ENCODE results near the gene DQX1. TPM values are rescaled to one million over a fixed set of nuclear protein-coding genes. Genes with fewer than 3 reads are reported as not detected.

The DQX1 gene
- total RNA-seq, 3 donors from 2014 or later (not counting 1 experiment from before 2014, with no cell fraction given): 0.21 to 0.43 TPM; not detected in 1

DNA sequence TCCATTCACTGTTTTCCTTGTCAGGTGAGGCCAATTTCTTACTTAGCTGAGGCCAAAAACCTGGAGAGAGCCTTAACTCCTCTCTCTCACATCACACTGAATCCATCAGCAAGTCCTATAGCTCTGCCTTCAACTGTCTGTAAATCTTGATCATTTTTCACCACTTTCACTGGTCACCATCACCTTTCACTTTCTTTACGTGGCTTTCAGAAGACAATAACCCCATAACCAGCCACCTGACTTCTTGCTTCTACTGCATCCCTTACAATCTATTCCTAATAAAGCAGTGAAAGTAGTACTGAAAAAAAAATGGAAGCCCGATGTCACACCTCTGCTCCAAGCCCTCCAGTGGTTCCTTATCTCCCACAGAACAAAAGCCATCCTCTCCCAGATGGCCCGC, 20.0 kb upstream of the DQX1 start:
- H3K4me1 Mint-ChIP-seq: peaks cover 0 to 4% of the 10 kb centered on the region in 2 donors
- peaks cover 42 to 56% of the 10 kb centered on the region in 2 donors for H3K27me3 Mint-ChIP-seq (ENCODE audit: low read depth in 2 of 2)
- Histone ChIP-seq H3K27me3 (ENCODE audit: control insufficient read depth, insufficient read depth, low read length) (peaks cover 23% of the 10 kb centered on the region), H3K4me3 (ENCODE audit: low read length) (no peak overlapping the region), H3K9me3 (ENCODE audit: control insufficient read depth, insufficient read depth, low read length) (no peaks in the 10 kb centered on the region), H3K4me1 (ENCODE audit: control insufficient read depth, insufficient read depth, low read length) (peaks cover 13% of the 10 kb centered on the region), H3K36me3 (ENCODE audit: control insufficient read depth, insufficient read depth, low read length) (no peaks in the 10 kb centered on the region), H3K27ac (ENCODE audit: low read length) (no peak overlapping the region)
- ATAC-seq (no peak), DNase-seq (no peak)
- 78% methylated on average over 3 of the region's 3 CpGs for WGBS (ENCODE audit: insufficient coverage)
- no peaks in the 10 kb centered on the region for H3K36me3 Mint-ChIP-seq
- no peak overlapping the region for H3K4me3 Mint-ChIP-seq
- H3K9me3 Mint-ChIP-seq: no peaks in the 10 kb centered on the region
- TF ChIP-seq, protein P1, sequence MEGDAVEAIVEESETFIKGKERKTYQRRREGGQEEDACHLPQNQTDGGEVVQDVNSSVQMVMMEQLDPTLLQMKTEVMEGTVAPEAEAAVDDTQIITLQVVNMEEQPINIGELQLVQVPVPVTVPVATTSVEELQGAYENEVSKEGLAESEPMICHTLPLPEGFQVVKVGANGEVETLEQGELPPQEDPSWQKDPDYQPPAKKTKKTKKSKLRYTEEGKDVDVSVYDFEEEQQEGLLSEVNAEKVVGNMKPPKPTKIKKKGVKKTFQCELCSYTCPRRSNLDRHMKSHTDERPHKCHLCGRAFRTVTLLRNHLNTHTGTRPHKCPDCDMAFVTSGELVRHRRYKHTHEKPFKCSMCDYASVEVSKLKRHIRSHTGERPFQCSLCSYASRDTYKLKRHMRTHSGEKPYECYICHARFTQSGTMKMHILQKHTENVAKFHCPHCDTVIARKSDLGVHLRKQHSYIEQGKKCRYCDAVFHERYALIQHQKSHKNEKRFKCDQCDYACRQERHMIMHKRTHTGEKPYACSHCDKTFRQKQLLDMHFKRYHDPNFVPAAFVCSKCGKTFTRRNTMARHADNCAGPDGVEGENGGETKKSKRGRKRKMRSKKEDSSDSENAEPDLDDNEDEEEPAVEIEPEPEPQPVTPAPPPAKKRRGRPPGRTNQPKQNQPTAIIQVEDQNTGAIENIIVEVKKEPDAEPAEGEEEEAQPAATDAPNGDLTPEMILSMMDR (IDR thresholded peaks at IDR 0.05): no peak
- no peak overlapping the region for H3K27ac Mint-ChIP-seq
- intact Hi-C loops (cut with micrococcal nuclease): no loop called here

DNA sequence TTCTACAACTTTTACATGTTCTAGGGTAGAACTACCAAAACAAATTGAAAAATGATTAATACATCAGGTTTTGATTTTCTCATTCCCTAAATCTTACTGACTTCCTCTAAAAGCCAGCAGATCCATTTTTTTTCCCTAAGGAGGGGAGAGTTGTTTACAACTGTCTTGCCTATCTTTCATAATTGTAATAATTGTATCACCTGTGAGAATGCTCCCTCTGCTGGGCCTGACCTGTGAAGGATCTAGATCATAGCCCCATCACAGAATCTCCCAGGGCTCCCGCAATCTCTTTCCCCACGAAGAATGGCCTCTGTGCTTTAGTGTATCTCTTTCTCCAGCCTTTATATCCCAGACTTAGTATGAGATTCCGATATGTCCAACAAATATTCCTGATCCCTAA, 18.6 kb upstream of the DQX1 start:
- H3K4me1 ChIP-seq (ENCODE audit: control insufficient read depth, insufficient read depth, low read length): peaks cover 13% of the 10 kb centered on the region
- DNase-seq: peak in 1 of 2 donors; percentile 52
- Mint-ChIP-seq H3K4me3 (no peak overlapping the region), H3K9me3 (no peaks in the 10 kb centered on the region), H3K36me3 (no peaks in the 10 kb centered on the region), H3K27me3 (ENCODE audit: low read depth in 2 of 2) (peaks cover 30 to 42% of the 10 kb centered on the region in 2 donors), H3K27ac (no peak overlapping the region), H3K4me1 (peaks cover 0 to 4% of the 10 kb centered on the region in 2 donors)
- H3K27ac ChIP-seq (ENCODE audit: low read length): no peak overlapping the region
- WGBS (ENCODE audit: insufficient coverage): 87% methylated on average over 3 of the region's 3 CpGs
- intact Hi-C loops (cut with micrococcal nuclease): no loop called here
- peak in 2 of 3 donors; percentile 26 to 47 for ATAC-seq
- no peaks in the 10 kb centered on the region for H3K9me3 ChIP-seq (ENCODE audit: control insufficient read depth, insufficient read depth, low read length)
- H3K27me3 ChIP-seq (ENCODE audit: control insufficient read depth, insufficient read depth, low read length): peaks cover 16% of the 10 kb centered on the region
- H3K36me3 ChIP-seq (ENCODE audit: control insufficient read depth, insufficient read depth, low read length): no peaks in the 10 kb centered on the region
- TF ChIP-seq, protein P1 (IDR thresholded peaks at IDR 0.05): peak; percentile 9
- no peak overlapping the region for H3K4me3 ChIP-seq (ENCODE audit: low read length)

DNA sequence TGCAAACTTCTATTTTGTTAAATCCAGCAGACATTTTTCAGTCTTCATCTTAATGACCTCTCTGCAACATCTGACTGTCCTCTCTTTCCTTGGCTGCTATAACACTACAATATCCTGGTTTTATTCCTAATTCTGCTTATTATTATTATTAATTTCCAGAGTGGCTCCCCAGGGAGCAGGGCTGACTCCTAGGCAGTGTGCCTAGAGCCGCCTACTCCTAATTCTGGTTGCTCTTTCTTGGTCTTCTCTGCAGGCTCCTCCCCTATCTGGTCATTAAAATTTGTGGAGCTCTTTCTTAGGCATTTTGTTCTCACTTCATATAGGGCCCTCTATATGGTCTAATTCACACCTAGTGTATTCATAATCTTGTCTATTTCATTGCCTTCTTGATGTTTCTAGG, 16.9 kb upstream of the DQX1 start:
- no peak for DNase-seq
- no peak overlapping the region for H3K4me3 ChIP-seq (ENCODE audit: low read length)
- Mint-ChIP-seq H3K27me3 (ENCODE audit: low read depth in 2 of 2) (peaks cover 29 to 47% of the 10 kb centered on the region in 2 donors), H3K27ac (no peak overlapping the region), H3K9me3 (no peaks in the 10 kb centered on the region), H3K4me1 (no peaks in the 10 kb centered on the region), H3K36me3 (no peaks in the 10 kb centered on the region), H3K4me3 (no peak overlapping the region)
- TF ChIP-seq, protein P1 (IDR thresholded peaks at IDR 0.05): no peak
- WGBS (ENCODE audit: insufficient coverage): 94% methylated on average over 1 of the region's 1 CpG
- peaks cover 4% of the 10 kb centered on the region for H3K27me3 ChIP-seq (ENCODE audit: control insufficient read depth, insufficient read depth, low read length)
- intact Hi-C loops (cut with micrococcal nuclease): no loop called here
- ATAC-seq: no peak
- H3K27ac ChIP-seq (ENCODE audit: low read length): no peak overlapping the region
- H3K9me3 ChIP-seq (ENCODE audit: control insufficient read depth, insufficient read depth, low read length): no peaks in the 10 kb centered on the region
- peaks cover 8% of the 10 kb centered on the region for H3K4me1 ChIP-seq (ENCODE audit: control insufficient read depth, insufficient read depth, low read length)
- no peaks in the 10 kb centered on the region for H3K36me3 ChIP-seq (ENCODE audit: control insufficient read depth, insufficient read depth, low read length)

DNA sequence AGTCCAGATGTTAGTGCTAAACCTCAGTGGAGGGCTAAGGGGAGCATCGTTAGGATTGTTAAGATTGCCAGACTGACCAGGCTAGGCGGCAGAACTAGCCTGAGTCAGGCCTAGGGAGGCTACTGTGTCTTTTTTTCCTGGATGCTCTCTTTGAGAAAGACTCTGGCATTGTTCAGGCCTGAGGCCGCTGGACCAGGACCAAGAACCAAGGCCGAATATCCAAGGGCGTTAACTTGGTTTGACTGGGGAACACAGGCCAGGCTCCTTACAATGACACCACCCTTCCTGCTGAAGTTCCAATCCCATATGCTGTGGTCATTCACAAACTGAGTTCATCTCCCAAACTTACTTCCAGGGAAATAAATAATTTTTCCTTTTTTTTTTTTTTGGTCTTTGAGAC, 14.3 kb upstream of the DQX1 start:
- no peaks in the 10 kb centered on the region for H3K27me3 ChIP-seq (ENCODE audit: control insufficient read depth, insufficient read depth, low read length)
- no peak overlapping the region for H3K27ac ChIP-seq (ENCODE audit: low read length)
- 91% methylated on average over 5 of the region's 5 CpGs for WGBS (ENCODE audit: insufficient coverage)
- no peaks in the 10 kb centered on the region for H3K9me3 Mint-ChIP-seq
- H3K4me1 ChIP-seq (ENCODE audit: control insufficient read depth, insufficient read depth, low read length): peaks cover 8% of the 10 kb centered on the region
- H3K36me3 ChIP-seq (ENCODE audit: control insufficient read depth, insufficient read depth, low read length): no peaks in the 10 kb centered on the region
- no peaks in the 10 kb centered on the region for H3K4me1 Mint-ChIP-seq
- no peaks in the 10 kb centered on the region for H3K9me3 ChIP-seq (ENCODE audit: control insufficient read depth, insufficient read depth, low read length)
- ATAC-seq (no peak), DNase-seq (no peak)
- no peak overlapping the region for H3K27ac Mint-ChIP-seq
- H3K4me3 ChIP-seq (ENCODE audit: low read length): no peak overlapping the region
- TF ChIP-seq, protein P1 (IDR thresholded peaks at IDR 0.05): no peak
- no peak overlapping the region for H3K4me3 Mint-ChIP-seq
- intact Hi-C loops (cut with micrococcal nuclease): no loop called here
- H3K27me3 Mint-ChIP-seq (ENCODE audit: low read depth in 2 of 2): peaks cover 26 to 47% of the 10 kb centered on the region in 2 donors
- H3K36me3 Mint-ChIP-seq: no peaks in the 10 kb centered on the region
